Psoas muscle (tissue), 8 donors: Measurements from ENCODE around the gene SLC6A8. TPM values are rescaled to one million over a fixed set of nuclear protein-coding genes. Genes with fewer than 3 reads are reported as not detected.
A peak's percentile ranks its signal among the peaks of the same experiment; 100 is the strongest.

Experiments used
- ATAC-seq, 4 donors: fragments of 200-7000 bp; cut with Tn5 transposase; one replicate each; pipeline ENCODE4 v1.9.1; 2020; ENCODE audit warnings: moderate library complexity in 3 of 4, mild to moderate bottlenecking in 2 of 4
- DNase-seq, 2 donors: peaks; one replicate each; pipeline ENCODE4 v3.0.0-alpha.2; 2020
- H3K27ac ChIP-seq: fragments of 200-600 bp; one replicate; pipeline ENCODE4 v1.8.0; 2022
- H3K27me3 ChIP-seq, 3 donors: fragments of 200-600 bp in 1 of 3; one replicate each; pipeline versions ENCODE4 v1.6.1 to v1.8.0; 2013 to 2022; ENCODE audit warnings: low read length in 2 of 3, mild to moderate bottlenecking in 2 of 3, moderate library complexity in 1 of 3; ENCODE audit not compliant: insufficient read depth in 3 of 3
- H3K36me3 ChIP-seq, 2 donors: fragments of 200-600 bp in 1 of 2; one replicate each; pipeline versions ENCODE4 v1.6.1 to v1.8.0; 2013 to 2022; ENCODE audit warnings: low read depth in 1 of 2, mild to moderate bottlenecking in 1 of 2, moderate library complexity in 1 of 2; ENCODE audit not compliant: insufficient read depth in 1 of 2
- H3K4me1 ChIP-seq: fragments of 200-600 bp; one replicate; pipeline ENCODE4 v1.8.0; 2022
- H3K4me3 ChIP-seq: fragments of 200-600 bp; one replicate; pipeline ENCODE4 v1.8.0; 2022; ENCODE audit warnings: mild to moderate bottlenecking
- H3K9me3 ChIP-seq: fragments of 200-600 bp; one replicate; pipeline ENCODE4 v1.8.0; 2022
- WGBS, 3 donors: extraction: QIAGEN DNeasy Blood & Tissue Kit; methylation state at CpG; one replicate each; pipeline versions ENCODE4 v1.1.6 to v1.1.7; 2013; 5-methylcytosine and 5-hydroxymethylcytosine counted together
- intact Hi-C, 2 donors: fragments of 100-400 bp; cut with DNase I; formaldehyde crosslinking; loops; one replicate each; pipeline versions ENCODE4 v1.11.0 to v1.14.2; 2022
- polyA plus RNA-seq, 3 donors: library from polyadenylated mRNA; stranded (reverse); fragments of 200-250 nt; gene quantifications; one replicate each; pipeline ENCODE4 v1.2.3, GENCODE V29; 2013
- total RNA-seq, 4 donors: library from RNA; stranded (reverse); fragmentation: NEBNext Ultra II Directional in 2 of 4; extraction: Animal tissue kit (Norgen Biotek cat#: 25700) in 2 of 4; gene quantifications; one replicate each; pipeline versions ENCODE4 v1.2.1 to v1.2.4, GENCODE V29; 2021 to 2023
- TF ChIP-seq, protein P1 (sequence below): fragments of 200-600 bp; IDR thresholded peaks from one replicate; pipeline ENCODE4 v1.8.0; 2022; ENCODE audit warnings: antibody characterized with exemption
- donor health status: healthy with polysubstance abuse.
- donor health status: DM: no; HTN: no; CAD: no; lungs with moderate emphysema.
- donor health status: Bipolar disorder and iron deficiency.
- donor health status: healthy.
- donor health status: DM: yes; HTN: yes; CAD: no.
- donor health status: DM: no; HTN: no; CAD: no.
- donor health status: DM: no; HTN: no; CAD: no.
- donor health status: DM: yes; HTN: yes; CAD: no.

SLC6A8 gene
- total and polyA plus RNA-seq, 7 donors = 82.2 to 256 (median 104) TPM

GRCh38 chrX:153642655-153643430 is 44.9 kb upstream of the SLC6A8 start:
- 4 to 30% (median 5%) methylated on average over 22 to 48 of the region's 48 CpGs for WGBS, 3 donors
- Histone ChIP-seq H3K9me3 (no peaks in the 10 kb centered on the region), H3K4me1 (peaks cover 4% of the 10 kb centered on the region), H3K27me3 (peaks cover 0 to 64% (median 12%) of the 10 kb centered on the region in 3 donors), H3K4me3 (peak overlapping the region; percentile 30), H3K36me3 (no peaks in the 10 kb centered on the region), H3K27ac (no peak overlapping the region)
- DNase-seq (no peak), ATAC-seq (no peak)
- TF ChIP-seq, protein P1, sequence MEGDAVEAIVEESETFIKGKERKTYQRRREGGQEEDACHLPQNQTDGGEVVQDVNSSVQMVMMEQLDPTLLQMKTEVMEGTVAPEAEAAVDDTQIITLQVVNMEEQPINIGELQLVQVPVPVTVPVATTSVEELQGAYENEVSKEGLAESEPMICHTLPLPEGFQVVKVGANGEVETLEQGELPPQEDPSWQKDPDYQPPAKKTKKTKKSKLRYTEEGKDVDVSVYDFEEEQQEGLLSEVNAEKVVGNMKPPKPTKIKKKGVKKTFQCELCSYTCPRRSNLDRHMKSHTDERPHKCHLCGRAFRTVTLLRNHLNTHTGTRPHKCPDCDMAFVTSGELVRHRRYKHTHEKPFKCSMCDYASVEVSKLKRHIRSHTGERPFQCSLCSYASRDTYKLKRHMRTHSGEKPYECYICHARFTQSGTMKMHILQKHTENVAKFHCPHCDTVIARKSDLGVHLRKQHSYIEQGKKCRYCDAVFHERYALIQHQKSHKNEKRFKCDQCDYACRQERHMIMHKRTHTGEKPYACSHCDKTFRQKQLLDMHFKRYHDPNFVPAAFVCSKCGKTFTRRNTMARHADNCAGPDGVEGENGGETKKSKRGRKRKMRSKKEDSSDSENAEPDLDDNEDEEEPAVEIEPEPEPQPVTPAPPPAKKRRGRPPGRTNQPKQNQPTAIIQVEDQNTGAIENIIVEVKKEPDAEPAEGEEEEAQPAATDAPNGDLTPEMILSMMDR = no peak
- intact Hi-C loops = no loop called here

GRCh38 chrX:153643431-153644351 is 44.0 kb upstream of the SLC6A8 start:
- peak overlapping the region; percentile 27 for H3K4me3 ChIP-seq
- 0 to 31% (median 1%) methylated on average over 16 to 80 of the region's 84 CpGs for WGBS, 3 donors
- no peak overlapping the region for H3K27ac ChIP-seq
- DNase-seq = no peak
- peak in 3 of 4 donors; percentile 46 to 77 (median 70) for ATAC-seq
- H3K36me3 ChIP-seq = no peaks in the 10 kb centered on the region
- TF ChIP-seq, protein P1 = peak; percentile 19
- intact Hi-C loops = no loop called here
- no peaks in the 10 kb centered on the region for H3K9me3 ChIP-seq
- peaks cover 4% of the 10 kb centered on the region for H3K4me1 ChIP-seq
- H3K27me3 ChIP-seq = peaks cover 0 to 72% (median 15%) of the 10 kb centered on the region in 3 donors

DNA sequence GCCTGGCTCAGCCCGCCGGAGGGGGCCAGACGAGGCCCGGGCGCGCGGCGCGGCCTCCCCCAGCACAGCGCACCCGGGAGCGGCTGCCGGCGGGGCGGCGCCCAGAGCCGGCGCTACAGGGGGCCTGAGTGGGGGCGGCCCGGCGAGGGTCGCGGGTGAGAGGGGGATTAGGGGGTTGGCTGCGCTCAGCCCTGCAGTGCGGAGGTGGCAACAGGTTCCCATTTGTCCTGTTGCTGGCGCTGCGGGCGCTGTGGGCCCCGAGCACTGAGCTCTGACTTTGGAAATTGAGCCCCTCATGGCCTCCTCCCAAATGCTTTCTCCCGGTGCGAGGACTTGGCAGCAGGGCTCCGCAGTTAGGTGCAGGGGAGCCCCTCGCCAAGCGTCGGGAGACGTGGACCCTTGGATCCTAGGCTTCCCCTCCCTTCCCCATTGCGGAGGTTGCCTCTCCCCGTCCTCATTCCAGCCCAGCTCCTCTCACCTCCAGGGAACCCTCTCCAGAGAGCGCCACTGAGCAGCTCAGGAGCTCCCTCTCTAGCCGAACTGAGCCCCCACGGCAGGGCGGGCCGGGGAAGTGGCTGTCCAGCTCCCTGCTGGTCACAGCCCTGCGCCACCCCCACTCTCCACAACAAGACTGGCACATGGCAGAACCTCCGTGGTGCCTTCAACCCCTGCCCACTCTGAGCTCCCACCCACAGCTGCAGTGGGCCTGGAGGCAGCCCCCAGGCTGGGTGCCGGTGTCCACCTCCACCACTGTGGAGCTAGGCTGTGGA is 43.2 kb upstream of the SLC6A8 start:
- ATAC-seq = no peak
- Histone ChIP-seq H3K36me3 (no peaks in the 10 kb centered on the region), H3K27ac (no peak overlapping the region), H3K27me3 (peaks cover 0 to 77% (median 15%) of the 10 kb centered on the region in 3 donors), H3K9me3 (no peaks in the 10 kb centered on the region), H3K4me1 (peaks cover 4% of the 10 kb centered on the region), H3K4me3 (no peak overlapping the region)
- 4 to 32% (median 8%) methylated on average over 9 to 41 of the region's 46 CpGs for WGBS, 3 donors
- TF ChIP-seq, protein P1 = no peak
- DNase-seq = peak in 1 of 2 donors; percentile 34
- intact Hi-C loops = no loop called here

GRCh38 chrX:153645151-153645550 is 42.6 kb upstream of the SLC6A8 start:
- H3K36me3 ChIP-seq = no peaks in the 10 kb centered on the region
- H3K4me3 ChIP-seq = no peak overlapping the region
- TF ChIP-seq, protein P1 = no peak
- intact Hi-C loops = no loop called here
- H3K9me3 ChIP-seq = no peaks in the 10 kb centered on the region
- peaks cover 0 to 77% (median 15%) of the 10 kb centered on the region in 3 donors for H3K27me3 ChIP-seq
- H3K4me1 ChIP-seq = peaks cover 4% of the 10 kb centered on the region
- WGBS, 3 donors = 64 to 77% (median 75%) methylated on average over 4 to 6 of the region's 6 CpGs
- no peak overlapping the region for H3K27ac ChIP-seq
- no peak for DNase-seq
- ATAC-seq = no peak
